H1 (cell line): ENCODE results near the gene PCDHA5. TPM values are rescaled to one million over a fixed set of nuclear protein-coding genes. Genes with fewer than 3 reads are reported as not detected.

ENCODE experiments used
- CTCF ChIA-PET: fragments of 300-600 bp; sonication (Branson Sonifier 250); formaldehyde crosslinking; loops from one replicate; lab custom pipeline; 2021; ENCODE audit not compliant: partially characterized antibody; lab: Charles Lee
- POLR2A ChIA-PET: fragments of 300-600 bp; sonication (Branson Sonifier 250); formaldehyde crosslinking; loops from one replicate; lab custom pipeline; 2021; ENCODE audit warnings: inconsistent platforms; ENCODE audit not compliant: partially characterized antibody; lab: Charles Lee
- DNase-seq, 2 experiments: peaks; one replicate each; pipeline versions ENCODE4 v3.0.0 to v3.0.0-alpha.2; 2010 to 2022; ENCODE audit warnings: low spot score in 2 of 2, low read depth in 1 of 2, mixed read lengths in 1 of 2
- FAIRE-seq: peaks from 2 replicates; lab custom pipeline; 2011; peaks lifted over from hg19 to GRCh38; lab: Jason Lieb, UNC
- H2AFZ ChIP-seq: 2 replicates; pipeline ENCODE4 v1.8.1; 2012; ENCODE audit warnings: low read length, inconsistent platforms
- H2AK5ac ChIP-seq: 2 replicates; pipeline ENCODE4 v1.6.1; 2013; ENCODE audit warnings: low read depth, low read length
- H2BK120ac ChIP-seq: replicated peaks from 2 replicates; pipeline ENCODE3; 2013; ENCODE audit warnings: low read depth, low read length, inconsistent platforms
- H2BK12ac ChIP-seq: 2 replicates; pipeline ENCODE4 v1.6.1; 2013; ENCODE audit warnings: low read depth, low read length
- H2BK15ac ChIP-seq: 2 replicates; pipeline ENCODE4 v1.6.1; 2013; ENCODE audit warnings: low read length
- H2BK20ac ChIP-seq: 2 replicates; pipeline ENCODE4 v1.6.1; 2013; ENCODE audit warnings: low read length
- H2BK5ac ChIP-seq: 2 replicates; pipeline ENCODE4 v1.6.1; 2013; ENCODE audit warnings: low read depth, low read length
- H3K14ac ChIP-seq: 2 replicates; pipeline ENCODE4 v1.6.1; 2013; ENCODE audit warnings: inconsistent platforms; ENCODE audit not compliant: insufficient read length
- H3K18ac ChIP-seq: 2 replicates; pipeline ENCODE4 v1.6.1; 2013; ENCODE audit warnings: low read length; ENCODE audit errors: extremely low read depth
- H3K23ac ChIP-seq: 2 replicates; pipeline ENCODE4 v1.6.1; 2013; ENCODE audit warnings: inconsistent platforms; ENCODE audit not compliant: insufficient read length
- H3K23me2 ChIP-seq: 2 replicates; pipeline ENCODE4 v1.6.1; 2013; ENCODE audit warnings: low read depth, low read length
- H3K27ac ChIP-seq: 2 replicates; pipeline ENCODE4 v1.6.1; 2011; ENCODE audit warnings: low read depth, low read length, inconsistent platforms
- H3K27me3 ChIP-seq, 4 experiments: replicated peaks in 1 of 4; 1 replicate in 1 of 4; 2 replicates in 3 of 4; pipeline versions ENCODE4 v1.6.1 to v1.8.1; 2011 to 2013; ENCODE audit warnings: low read length in 3 of 4, mild to moderate bottlenecking in 3 of 4, inconsistent platforms in 2 of 4, mixed read lengths in 2 of 4, moderate library complexity in 1 of 4; ENCODE audit not compliant: control insufficient read depth in 3 of 4, insufficient read depth in 3 of 4; ENCODE audit errors: extremely low read depth in 1 of 4
- H3K36me3 ChIP-seq, 4 experiments: 2 replicates each; pipeline versions ENCODE4 v1.6.1 to v1.8.1; 2011 to 2013; ENCODE audit warnings: mild to moderate bottlenecking in 4 of 4, low read length in 3 of 4, moderate library complexity in 2 of 4, control low read depth in 1 of 4, inconsistent platforms in 1 of 4; ENCODE audit not compliant: insufficient read depth in 4 of 4, control insufficient read depth in 2 of 4
- H3K4ac ChIP-seq: replicated peaks from 2 replicates; pipeline ENCODE3; 2013; ENCODE audit warnings: low read length, low read depth, mixed read lengths, inconsistent platforms; ENCODE audit not compliant: insufficient read length
- H3K4me1 ChIP-seq, 4 experiments: replicated peaks in 1 of 4; 1 replicate in 1 of 4; 2 replicates in 3 of 4; pipeline versions ENCODE4 v1.6.1 to v1.8.1; 2011 to 2013; ENCODE audit warnings: low read length in 3 of 4, inconsistent platforms in 2 of 4, mixed read lengths in 1 of 4; ENCODE audit not compliant: insufficient read depth in 4 of 4, control insufficient read depth in 3 of 4
- H3K4me2 ChIP-seq, 2 experiments: 2 replicates each; pipeline versions ENCODE4 v1.6.1 to v1.8.1; 2011 to 2013; ENCODE audit warnings: low read depth in 2 of 2, low read length in 2 of 2, control low read depth in 1 of 2, inconsistent platforms in 1 of 2, mild to moderate bottlenecking in 1 of 2; ENCODE audit not compliant: insufficient read depth in 1 of 2
- H3K4me3 ChIP-seq, 4 experiments: fragments of 200-600, 300-600 bp in 1 of 4; sonication (generic), shearing (Covaris generic), sonication (Bioruptor Twin) in 1 of 4; 2 replicates each; pipeline versions ENCODE4 v1.5.1 to v1.8.1; 2011 to 2016; ENCODE audit warnings: low read length in 4 of 4, low read depth in 3 of 4, control low read depth in 2 of 4, inconsistent platforms in 2 of 4, mild to moderate bottlenecking in 2 of 4, mixed read lengths in 1 of 4, moderate library complexity in 1 of 4; ENCODE audit not compliant: insufficient read depth in 2 of 4; ENCODE audit errors: extremely low read depth in 1 of 4
- H3K56ac ChIP-seq: replicated peaks from 2 replicates; pipeline ENCODE3; 2013; ENCODE audit warnings: low read depth, mild to moderate bottlenecking, mixed read lengths, low read length, inconsistent platforms; ENCODE audit not compliant: insufficient read length
- H3K79me1 ChIP-seq: 2 replicates; pipeline ENCODE4 v1.6.1; 2013; ENCODE audit warnings: low read depth, low read length, control low read depth
- H3K79me2 ChIP-seq, 2 experiments: 2 replicates each; pipeline versions ENCODE4 v1.6.1 to v1.8.1; 2012 to 2013; ENCODE audit warnings: low read length in 2 of 2, mild to moderate bottlenecking in 2 of 2, inconsistent platforms in 1 of 2; ENCODE audit not compliant: insufficient read depth in 2 of 2, control insufficient read depth in 1 of 2
- H3K9ac ChIP-seq, 4 experiments: replicated peaks in 1 of 4; 1 replicate in 1 of 4; 2 replicates in 3 of 4; pipeline versions ENCODE4 v1.6.1 to v1.8.1; 2011 to 2013; ENCODE audit warnings: low read depth in 3 of 4, low read length in 3 of 4, control low read depth in 2 of 4, mild to moderate bottlenecking in 2 of 4, moderate library complexity in 2 of 4, inconsistent platforms in 1 of 4; ENCODE audit errors: extremely low read depth in 1 of 4
- H3K9me3 ChIP-seq, 2 experiments: 2 replicates each; pipeline versions ENCODE4 v1.6.1 to v1.8.1; 2012 to 2013; ENCODE audit warnings: mild to moderate bottlenecking in 2 of 2, moderate library complexity in 2 of 2, control low read depth in 1 of 2, inconsistent platforms in 1 of 2, low read depth in 1 of 2, low read length in 1 of 2, mixed read lengths in 1 of 2; ENCODE audit not compliant: insufficient read depth in 2 of 2
- H4K20me1 ChIP-seq, 2 experiments: replicated peaks in 1 of 2; 2 replicates each; pipeline versions ENCODE3 to v1.8.1; 2011 to 2013; ENCODE audit warnings: inconsistent platforms in 2 of 2, low read length in 2 of 2, mild to moderate bottlenecking in 1 of 2; ENCODE audit not compliant: insufficient read depth in 2 of 2, control insufficient read depth in 1 of 2
- H4K5ac ChIP-seq: 2 replicates; pipeline ENCODE4 v1.6.1; 2013; ENCODE audit warnings: low read length, low read depth, mixed read lengths, inconsistent platforms; ENCODE audit not compliant: insufficient read length
- H4K8ac ChIP-seq: 2 replicates; pipeline ENCODE4 v1.8.0; 2013; ENCODE audit warnings: mild to moderate bottlenecking, moderate library complexity, low read length, inconsistent platforms; ENCODE audit not compliant: insufficient read depth; ENCODE audit errors: extremely low read depth
- H4K91ac ChIP-seq: replicated peaks from 2 replicates; pipeline ENCODE3; 2013; ENCODE audit warnings: low read length, mixed read lengths, inconsistent platforms; ENCODE audit not compliant: insufficient read length
- CEBPB ChIP-seq: IDR thresholded peaks from 2 replicates; pipeline ENCODE4 v1.6.1; 2012; ENCODE audit warnings: low read depth, low read length
- CTCF ChIP-seq, 3 experiments: IDR thresholded peaks; 1 replicate in 2 of 3; 2 replicates in 1 of 3; pipeline versions ENCODE4 v1.5.1 to v1.6.1; 2011; ENCODE audit warnings: low read length in 3 of 3, mild to moderate bottlenecking in 3 of 3, inconsistent platforms in 2 of 3, low read depth in 1 of 3, moderate library complexity in 1 of 3; ENCODE audit not compliant: insufficient read depth in 1 of 3; ENCODE audit errors: control extremely low read depth in 1 of 3
- RAD21 ChIP-seq, 2 experiments: IDR thresholded peaks in 1 of 2; conservative IDR thresholded peaks in 1 of 2; 2 replicates each; pipeline ENCODE4 v1.6.1; 2011; ENCODE audit warnings: low read depth in 2 of 2, low read length in 2 of 2, improper control_type of control experiment in 1 of 2, inconsistent platforms in 1 of 2, mild to moderate bottlenecking in 1 of 2, moderate library complexity in 1 of 2
- TEAD4 ChIP-seq: IDR thresholded peaks from 2 replicates; pipeline ENCODE4 v1.6.1; 2012; ENCODE audit warnings: low read depth, low read length, inconsistent platforms, mixed read lengths
- WGBS, 2 experiments: shearing (Covaris generic) in 1 of 2; methylation state at CpG; one replicate each; pipeline versions ENCODE4 v1.1.6 to v1.1.7; 2013 to 2015; ENCODE audit warnings: low lambda C conversion rate in 2 of 2, mixed read lengths in 2 of 2, inconsistent platforms in 1 of 2, low coverage in 1 of 2, missing lambda C conversion rate in 1 of 2; ENCODE audit not compliant: insufficient replicate concordance in 2 of 2, insufficient coverage in 1 of 2, insufficient read length in 1 of 2; ENCODE audit errors: extremely low coverage in 1 of 2, missing lambda C conversion rate in 1 of 2; 5-methylcytosine and 5-hydroxymethylcytosine counted together
- polyA plus RNA-seq, 7 experiments: library from polyadenylated mRNA; depleted of rRNA in 3 of 7; stranded (reverse) in 5 of 7; unstranded in 2 of 7; fragments of >200 nt in 5 of 7; fragments of 200-250 nt in 2 of 7; gene quantifications; 1 replicate in 5 of 7; 2 replicates in 1 of 7; 4 replicates in 1 of 7; pipeline versions ENCODE4 v1.2.1 to v1.2.3, GENCODE V29; 2011 to 2013; ENCODE audit warnings: missing spikeins in 2 of 7, mixed read lengths in 2 of 7
- total RNA-seq: library from RNA; stranded (reverse); fragmentation: NEBNext Ultra II Directional; extraction: Animal tissue kit (Norgen Biotek cat#: 25700); gene quantifications from 2 replicates; pipeline ENCODE4 v1.2.1, GENCODE V29; 2021

PCDHA5 gene
- total and polyA plus RNA-seq, 2 of the 8 experiments (the other 6 are each of a cell fraction or from before 2014, with no cell fraction given): 0.33 to 0.76 TPM

GRCh38 chr5:140869555-140869886 is 48.1 kb downstream of the PCDHA5 start:
- no peaks in the 10 kb centered on the region for H3K79me1 ChIP-seq
- no peak overlapping the region for H3K9ac ChIP-seq
- H3K4me1 ChIP-seq: no peaks in the 10 kb centered on the region; a peak in 2 of 7 replicates
- ChIA-PET CTCF (interaction anchor here (0.6 to 9.3 kb wide), 50 partner anchors 8 to 286 kb away, joined by 3 to 141 read pairs (median 5); partner anchors contain the start of genes PCDHA1, PCDHA10, PCDHA13 and PCDHA4), POLR2A (interaction anchor here (0.6 to 2.4 kb wide), 13 partner anchors 9 to 225 kb away, joined by 3 to 14 read pairs (median 6); partner anchors contain the start of genes PCDHA10, PCDHA6, PCDHB1 and PCDHB2)
- H3K23me2 ChIP-seq: no peaks in the 10 kb centered on the region
- H3K4ac ChIP-seq: no peak overlapping the region
- H3K56ac ChIP-seq: no peak overlapping the region
- H3K18ac ChIP-seq: no peak overlapping the region
- H3K9me3 ChIP-seq: peaks cover 0 to 13% of the 10 kb centered on the region in 2 experiments; a peak in 1 of 4 replicates
- no peaks in the 10 kb centered on the region for H4K20me1 ChIP-seq
- peak overlapping the region; percentile 54 to 66 (median 58); a peak in 6 of 8 replicates for H3K4me3 ChIP-seq
- no peak overlapping the region for H2BK15ac ChIP-seq
- no peak overlapping the region for H2BK120ac ChIP-seq
- H3K79me2 ChIP-seq: peaks cover 0 to 19% of the 10 kb centered on the region in 2 experiments; a peak in 2 of 4 replicates
- no peak for FAIRE-seq
- H2BK12ac ChIP-seq: no peak overlapping the region
- H4K5ac ChIP-seq: no peak overlapping the region
- H4K91ac ChIP-seq: no peak overlapping the region
- no peak overlapping the region for H3K27ac ChIP-seq
- H2AFZ ChIP-seq: no peak overlapping the region
- no peak for DNase-seq
- no peak for TF ChIP-seq TEAD4
- TF ChIP-seq CEBPB: peak; percentile 90; the same call in 1 of the 2 replicates
- TF ChIP-seq CTCF (IDR thresholded peaks at IDR 0.05; ENCODE audit: control extremely low read depth in 1 of 3, insufficient read depth in 1 of 3, low read depth in 1 of 3, low read length in 3 of 3): peak in 1 of 3 experiments; percentile 78; a peak in 1 of 4 replicates
- TF ChIP-seq RAD21 (IDR thresholded peaks at IDR 0.05 in 1 of 2, conservative IDR thresholded peaks at IDR 0.05 in 1 of 2; ENCODE audit: low read depth in 2 of 2, low read length in 2 of 2): 0 out of 4 replicates have a peak, but pooled peaks of 1 of the 2 experiments have one; percentile 38
- H2BK5ac ChIP-seq: no peak overlapping the region
- H3K27me3 ChIP-seq: no peaks in the 10 kb centered on the region
- H3K36me3 ChIP-seq: peaks cover 0 to 15% (median 0%) of the 10 kb centered on the region in 4 experiments; a peak in 3 of 8 replicates
- no peak overlapping the region for H4K8ac ChIP-seq
- H3K4me2 ChIP-seq: peak overlapping the region; percentile 37 to 47; a peak in 3 of 4 replicates
- no peak overlapping the region for H3K23ac ChIP-seq
- H2BK20ac ChIP-seq: no peak overlapping the region
- H2AK5ac ChIP-seq: no peak overlapping the region
- 88% methylated on average over 5 of the region's 5 CpGs; no CpG with 5 or more reads in 1 of the 2 experiments for WGBS, 2 experiments
- H3K14ac ChIP-seq: no peak overlapping the region
